GM23338 (cell line): Measurements from ENCODE around the gene FGF9. TPM values are rescaled to one million over a fixed set of nuclear protein-coding genes. Genes with fewer than 3 reads are reported as not detected.

Source experiments
- ATAC-seq: fragments of 200-7000 bp; cut with Tn5 transposase; 3 replicates; pipeline ENCODE4 v1.9.1; 2020
- DNase-seq: peaks from one replicate; pipeline ENCODE4 v3.0.0-alpha.2; 2015; ENCODE audit warnings: low spot score
- H2AFZ ChIP-seq: fragments of 200-600 bp; sonication (generic); 2 replicates; pipeline ENCODE4 v1.8.0; 2016; ENCODE audit warnings: antibody characterized with exemption, mild to moderate bottlenecking, moderate library complexity
- H3F3A ChIP-seq: fragments of 200-600 bp; sonication (generic); replicated peaks from 2 replicates; pipeline ENCODE4 v1.8.0; 2017; ENCODE audit warnings: antibody characterized with exemption, mixed run types, low read depth
- H3K27ac ChIP-seq: fragments of 200-600 bp; sonication (generic); 2 replicates; pipeline ENCODE4 v1.6.1; 2016; ENCODE audit warnings: low read depth
- H3K27me3 ChIP-seq: fragments of 200-600 bp; sonication (generic); 2 replicates; pipeline ENCODE4 v1.8.0; 2016; ENCODE audit warnings: mild to moderate bottlenecking, mixed run types, moderate library complexity; ENCODE audit not compliant: insufficient read depth
- H3K36me3 ChIP-seq: fragments of 200-600 bp; sonication (generic); 2 replicates; pipeline ENCODE4 v1.8.0; 2016; ENCODE audit warnings: mild to moderate bottlenecking; ENCODE audit not compliant: insufficient read depth
- H3K4me1 ChIP-seq: fragments of 200-600 bp; sonication (generic); 2 replicates; pipeline ENCODE4 v1.8.0; 2016; ENCODE audit warnings: mild to moderate bottlenecking, moderate library complexity; ENCODE audit not compliant: insufficient read depth
- H3K4me2 ChIP-seq: fragments of 200-600 bp; sonication (generic); 2 replicates; pipeline ENCODE4 v1.7.1; 2017; ENCODE audit warnings: mixed run types
- H3K4me3 ChIP-seq: fragments of 200-600 bp; sonication (generic); 2 replicates; pipeline ENCODE4 v1.6.1; 2016; ENCODE audit warnings: mixed run types
- H3K79me2 ChIP-seq: fragments of 200-600 bp; sonication (generic); replicated peaks from 2 replicates; pipeline ENCODE4 v1.8.0; 2017; ENCODE audit warnings: mild to moderate bottlenecking; ENCODE audit not compliant: insufficient read depth
- H3K9me2 ChIP-seq: fragments of 200-600 bp; sonication (generic); 2 replicates; pipeline ENCODE4 v1.8.0; 2017; ENCODE audit not compliant: insufficient read depth
- H4K20me1 ChIP-seq: fragments of 200-600 bp; sonication (generic); replicated peaks from 2 replicates; pipeline ENCODE4 v1.8.0; 2017; ENCODE audit warnings: mild to moderate bottlenecking; ENCODE audit not compliant: insufficient read depth
- H3K27ac Mint-ChIP-seq: 2 replicates; pipeline ENCODE4 v1.8.0; 2020; ENCODE audit warnings: inconsistent platforms, mild to moderate bottlenecking, moderate library complexity, mixed read lengths
- H3K27me3 Mint-ChIP-seq: 3 replicates; pipeline ENCODE4 v1.8.0; 2022; ENCODE audit warnings: low read depth, mild to moderate bottlenecking, moderate library complexity, mixed read lengths, inconsistent platforms; ENCODE audit not compliant: insufficient read depth, poor library complexity
- H3K36me3 Mint-ChIP-seq: 3 replicates; pipeline ENCODE4 v1.8.0; 2021; ENCODE audit warnings: low read depth, mild to moderate bottlenecking, inconsistent platforms, moderate library complexity, mixed read lengths
- H3K4me1 Mint-ChIP-seq: 3 replicates; pipeline ENCODE4 v1.8.0; 2020; ENCODE audit warnings: mild to moderate bottlenecking, inconsistent platforms, mixed read lengths
- H3K4me3 Mint-ChIP-seq: 3 replicates; pipeline ENCODE4 v1.8.0; 2021; ENCODE audit warnings: moderate library complexity, mild to moderate bottlenecking, inconsistent platforms, mixed read lengths
- H3K9me3 Mint-ChIP-seq: 3 replicates; pipeline ENCODE4 v1.8.0; 2020; ENCODE audit warnings: moderate library complexity, mild to moderate bottlenecking, inconsistent platforms, mixed read lengths
- CREB1 ChIP-seq: fragments of 250-450 bp; sonication (Bioruptor Pico); IDR thresholded peaks from 2 replicates; pipeline ENCODE4 v1.5.0; 2020; ENCODE audit warnings: low read depth, mild to moderate bottlenecking, moderate library complexity
- EZH2 ChIP-seq: fragments of 200-600 bp; sonication (generic); IDR thresholded peaks from one replicate; pipeline ENCODE4 v1.8.0; 2017; ENCODE audit warnings: antibody characterized with exemption, mild to moderate bottlenecking, low read depth; ENCODE audit not compliant: unreplicated experiment
- EZH2phosphoT487 ChIP-seq: fragments of 200-600 bp; sonication (generic); IDR thresholded peaks from one replicate; pipeline ENCODE4 v1.8.1; 2018; ENCODE audit warnings: antibody characterized with exemption; ENCODE audit not compliant: unreplicated experiment
- JUNB ChIP-seq: IDR thresholded peaks from one replicate; pipeline ENCODE4 v1.6.1; 2016; ENCODE audit warnings: antibody characterized with exemption; ENCODE audit not compliant: unreplicated experiment
- NANOG ChIP-seq: IDR thresholded peaks from 2 replicates; pipeline ENCODE4 v1.6.1; 2016; ENCODE audit warnings: antibody characterized with exemption, borderline replicate concordance
- POLR2AphosphoS5 ChIP-seq: IDR thresholded peaks from 2 replicates; pipeline ENCODE4 v1.6.1; 2016; ENCODE audit warnings: antibody characterized with exemption, low read depth
- STAT1 ChIP-seq: IDR thresholded peaks from one replicate; pipeline ENCODE4 v1.6.1; 2016; ENCODE audit warnings: antibody characterized with exemption; ENCODE audit not compliant: unreplicated experiment
- ZNF114 ChIP-seq: fragments of 250-450 bp; sonication (Bioruptor Pico); IDR thresholded peaks from 2 replicates; pipeline ENCODE4 v1.5.0; 2020; ENCODE audit warnings: mild to moderate bottlenecking, moderate library complexity
- ZNF331 ChIP-seq: fragments of 250-450 bp; sonication (Bioruptor Pico); IDR thresholded peaks from 2 replicates; pipeline ENCODE4 v1.5.0; 2020; ENCODE audit warnings: low read depth, mild to moderate bottlenecking, moderate library complexity
- polyA plus RNA-seq: library from polyadenylated mRNA; unstranded; fragments of >200 nt; fragmentation: Nextera tagmentation; extraction: Ambion mirVana; gene quantifications from 2 replicates; pipeline ENCODE4 v1.2.1, GENCODE V29; 2016
- total RNA-seq: library from RNA; depleted of rRNA; stranded (reverse); fragments of >200 nt; shearing (Covaris generic); gene quantifications from 2 replicates; pipeline ENCODE4 v1.2.3, GENCODE V29; 2014
- TF ChIP-seq, protein P1 (sequence below): IDR thresholded peaks from one replicate; pipeline ENCODE4 v1.6.1; 2018; ENCODE audit warnings: antibody characterized with exemption; ENCODE audit not compliant: unreplicated experiment
- TF ChIP-seq, protein P2 (sequence below): IDR thresholded peaks from 2 replicates; pipeline ENCODE4 v1.6.1; 2016; ENCODE audit warnings: antibody characterized with exemption
- TF ChIP-seq, protein P3 (sequence below): fragments of 250-450 bp; sonication (Bioruptor Pico); IDR thresholded peaks from 2 replicates; pipeline ENCODE4 v1.5.0; 2020; ENCODE audit warnings: mild to moderate bottlenecking, moderate library complexity
- TF ChIP-seq, protein P4 (sequence below), 2 experiments: fragments of 200-600 bp in 1 of 2; sonication (generic) in 1 of 2; conservative IDR thresholded peaks; 2 replicates each; pipeline versions ENCODE4 v1.5.1 to v1.6.1; 2016 to 2017; ENCODE audit warnings: antibody characterized with exemption in 2 of 2, low read depth in 2 of 2, mild to moderate bottlenecking in 2 of 2, moderate library complexity in 1 of 2

The FGF9 gene
- total and polyA plus RNA-seq, 2 experiments from 2014 or later, result 0.27 TPM; not detected in 1

DNA sequence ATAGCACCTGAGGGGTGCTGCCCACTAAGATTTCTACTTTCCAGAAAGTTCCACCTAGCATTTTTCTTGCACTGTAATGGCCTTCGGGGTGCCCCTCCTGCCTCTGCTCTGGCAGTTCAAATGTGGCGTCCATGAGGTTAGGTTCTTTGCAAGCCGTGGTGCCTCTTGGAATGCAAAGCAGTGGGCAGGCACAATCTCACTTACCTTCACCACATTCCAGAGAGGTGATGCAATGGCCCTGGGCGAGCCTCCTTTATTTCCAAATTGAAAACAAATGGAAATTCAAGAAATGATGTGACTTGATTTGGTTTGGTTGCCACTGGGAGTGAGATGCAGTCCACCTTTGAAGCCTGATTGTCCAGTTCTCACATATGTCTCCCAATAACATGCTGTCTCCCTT is 46.9 kb downstream of the FGF9 start:
- no peak overlapping the region for H3K27ac ChIP-seq
- no peaks in the 10 kb centered on the region for H3K36me3 Mint-ChIP-seq
- H3F3A ChIP-seq, result no peaks in the 10 kb centered on the region
- TF ChIP-seq, protein P1, sequence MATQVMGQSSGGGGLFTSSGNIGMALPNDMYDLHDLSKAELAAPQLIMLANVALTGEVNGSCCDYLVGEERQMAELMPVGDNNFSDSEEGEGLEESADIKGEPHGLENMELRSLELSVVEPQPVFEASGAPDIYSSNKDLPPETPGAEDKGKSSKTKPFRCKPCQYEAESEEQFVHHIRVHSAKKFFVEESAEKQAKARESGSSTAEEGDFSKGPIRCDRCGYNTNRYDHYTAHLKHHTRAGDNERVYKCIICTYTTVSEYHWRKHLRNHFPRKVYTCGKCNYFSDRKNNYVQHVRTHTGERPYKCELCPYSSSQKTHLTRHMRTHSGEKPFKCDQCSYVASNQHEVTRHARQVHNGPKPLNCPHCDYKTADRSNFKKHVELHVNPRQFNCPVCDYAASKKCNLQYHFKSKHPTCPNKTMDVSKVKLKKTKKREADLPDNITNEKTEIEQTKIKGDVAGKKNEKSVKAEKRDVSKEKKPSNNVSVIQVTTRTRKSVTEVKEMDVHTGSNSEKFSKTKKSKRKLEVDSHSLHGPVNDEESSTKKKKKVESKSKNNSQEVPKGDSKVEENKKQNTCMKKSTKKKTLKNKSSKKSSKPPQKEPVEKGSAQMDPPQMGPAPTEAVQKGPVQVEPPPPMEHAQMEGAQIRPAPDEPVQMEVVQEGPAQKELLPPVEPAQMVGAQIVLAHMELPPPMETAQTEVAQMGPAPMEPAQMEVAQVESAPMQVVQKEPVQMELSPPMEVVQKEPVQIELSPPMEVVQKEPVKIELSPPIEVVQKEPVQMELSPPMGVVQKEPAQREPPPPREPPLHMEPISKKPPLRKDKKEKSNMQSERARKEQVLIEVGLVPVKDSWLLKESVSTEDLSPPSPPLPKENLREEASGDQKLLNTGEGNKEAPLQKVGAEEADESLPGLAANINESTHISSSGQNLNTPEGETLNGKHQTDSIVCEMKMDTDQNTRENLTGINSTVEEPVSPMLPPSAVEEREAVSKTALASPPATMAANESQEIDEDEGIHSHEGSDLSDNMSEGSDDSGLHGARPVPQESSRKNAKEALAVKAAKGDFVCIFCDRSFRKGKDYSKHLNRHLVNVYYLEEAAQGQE, result no peak
- no peak for TF ChIP-seq EZH2
- TF ChIP-seq ZNF331 (CRISPR knock-in tag), result no peak
- TF ChIP-seq POLR2AphosphoS5, result no peak
- no peak for TF ChIP-seq ZNF114
- TF ChIP-seq, protein P2, sequence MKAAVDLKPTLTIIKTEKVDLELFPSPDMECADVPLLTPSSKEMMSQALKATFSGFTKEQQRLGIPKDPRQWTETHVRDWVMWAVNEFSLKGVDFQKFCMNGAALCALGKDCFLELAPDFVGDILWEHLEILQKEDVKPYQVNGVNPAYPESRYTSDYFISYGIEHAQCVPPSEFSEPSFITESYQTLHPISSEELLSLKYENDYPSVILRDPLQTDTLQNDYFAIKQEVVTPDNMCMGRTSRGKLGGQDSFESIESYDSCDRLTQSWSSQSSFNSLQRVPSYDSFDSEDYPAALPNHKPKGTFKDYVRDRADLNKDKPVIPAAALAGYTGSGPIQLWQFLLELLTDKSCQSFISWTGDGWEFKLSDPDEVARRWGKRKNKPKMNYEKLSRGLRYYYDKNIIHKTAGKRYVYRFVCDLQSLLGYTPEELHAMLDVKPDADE, result no peak
- no peak for TF ChIP-seq STAT1
- TF ChIP-seq, protein P3, sequence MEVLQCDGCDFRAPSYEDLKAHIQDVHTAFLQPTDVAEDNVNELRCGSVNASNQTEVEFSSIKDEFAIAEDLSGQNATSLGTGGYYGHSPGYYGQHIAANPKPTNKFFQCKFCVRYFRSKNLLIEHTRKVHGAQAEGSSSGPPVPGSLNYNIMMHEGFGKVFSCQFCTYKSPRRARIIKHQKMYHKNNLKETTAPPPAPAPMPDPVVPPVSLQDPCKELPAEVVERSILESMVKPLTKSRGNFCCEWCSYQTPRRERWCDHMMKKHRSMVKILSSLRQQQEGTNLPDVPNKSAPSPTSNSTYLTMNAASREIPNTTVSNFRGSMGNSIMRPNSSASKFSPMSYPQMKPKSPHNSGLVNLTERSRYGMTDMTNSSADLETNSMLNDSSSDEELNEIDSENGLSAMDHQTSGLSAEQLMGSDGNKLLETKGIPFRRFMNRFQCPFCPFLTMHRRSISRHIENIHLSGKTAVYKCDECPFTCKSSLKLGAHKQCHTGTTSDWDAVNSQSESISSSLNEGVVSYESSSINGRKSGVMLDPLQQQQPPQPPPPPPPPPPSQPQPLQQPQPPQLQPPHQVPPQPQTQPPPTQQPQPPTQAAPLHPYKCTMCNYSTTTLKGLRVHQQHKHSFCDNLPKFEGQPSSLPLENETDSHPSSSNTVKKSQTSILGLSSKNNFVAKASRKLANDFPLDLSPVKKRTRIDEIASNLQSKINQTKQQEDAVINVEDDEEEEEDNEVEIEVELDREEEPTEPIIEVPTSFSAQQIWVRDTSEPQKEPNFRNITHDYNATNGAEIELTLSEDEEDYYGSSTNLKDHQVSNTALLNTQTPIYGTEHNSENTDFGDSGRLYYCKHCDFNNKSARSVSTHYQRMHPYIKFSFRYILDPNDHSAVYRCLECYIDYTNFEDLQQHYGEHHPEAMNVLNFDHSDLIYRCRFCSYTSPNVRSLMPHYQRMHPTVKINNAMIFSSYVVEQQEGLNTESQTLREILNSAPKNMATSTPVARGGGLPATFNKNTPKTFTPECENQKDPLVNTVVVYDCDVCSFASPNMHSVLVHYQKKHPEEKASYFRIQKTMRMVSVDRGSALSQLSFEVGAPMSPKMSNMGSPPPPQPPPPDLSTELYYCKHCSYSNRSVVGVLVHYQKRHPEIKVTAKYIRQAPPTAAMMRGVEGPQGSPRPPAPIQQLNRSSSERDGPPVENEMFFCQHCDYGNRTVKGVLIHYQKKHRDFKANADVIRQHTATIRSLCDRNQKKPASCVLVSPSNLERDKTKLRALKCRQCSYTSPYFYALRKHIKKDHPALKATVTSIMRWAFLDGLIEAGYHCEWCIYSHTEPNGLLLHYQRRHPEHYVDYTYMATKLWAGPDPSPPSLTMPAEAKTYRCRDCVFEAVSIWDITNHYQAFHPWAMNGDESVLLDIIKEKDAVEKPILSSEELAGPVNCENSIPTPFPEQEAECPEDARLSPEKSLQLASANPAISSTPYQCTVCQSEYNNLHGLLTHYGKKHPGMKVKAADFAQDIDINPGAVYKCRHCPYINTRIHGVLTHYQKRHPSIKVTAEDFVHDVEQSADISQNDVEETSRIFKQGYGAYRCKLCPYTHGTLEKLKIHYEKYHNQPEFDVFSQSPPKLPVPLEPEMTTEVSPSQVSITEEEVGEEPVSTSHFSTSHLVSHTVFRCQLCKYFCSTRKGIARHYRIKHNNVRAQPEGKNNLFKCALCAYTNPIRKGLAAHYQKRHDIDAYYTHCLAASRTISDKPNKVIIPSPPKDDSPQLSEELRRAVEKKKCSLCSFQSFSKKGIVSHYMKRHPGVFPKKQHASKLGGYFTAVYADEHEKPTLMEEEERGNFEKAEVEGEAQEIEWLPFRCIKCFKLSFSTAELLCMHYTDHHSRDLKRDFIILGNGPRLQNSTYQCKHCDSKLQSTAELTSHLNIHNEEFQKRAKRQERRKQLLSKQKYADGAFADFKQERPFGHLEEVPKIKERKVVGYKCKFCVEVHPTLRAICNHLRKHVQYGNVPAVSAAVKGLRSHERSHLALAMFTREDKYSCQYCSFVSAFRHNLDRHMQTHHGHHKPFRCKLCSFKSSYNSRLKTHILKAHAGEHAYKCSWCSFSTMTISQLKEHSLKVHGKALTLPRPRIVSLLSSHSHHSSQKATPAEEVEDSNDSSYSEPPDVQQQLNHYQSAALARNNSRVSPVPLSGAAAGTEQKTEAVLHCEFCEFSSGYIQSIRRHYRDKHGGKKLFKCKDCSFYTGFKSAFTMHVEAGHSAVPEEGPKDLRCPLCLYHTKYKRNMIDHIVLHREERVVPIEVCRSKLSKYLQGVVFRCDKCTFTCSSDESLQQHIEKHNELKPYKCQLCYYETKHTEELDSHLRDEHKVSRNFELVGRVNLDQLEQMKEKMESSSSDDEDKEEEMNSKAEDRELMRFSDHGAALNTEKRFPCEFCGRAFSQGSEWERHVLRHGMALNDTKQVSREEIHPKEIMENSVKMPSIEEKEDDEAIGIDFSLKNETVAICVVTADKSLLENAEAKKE (CRISPR knock-in tag), result no peak
- TF ChIP-seq NANOG, result no peak
- TF ChIP-seq, protein P4, sequence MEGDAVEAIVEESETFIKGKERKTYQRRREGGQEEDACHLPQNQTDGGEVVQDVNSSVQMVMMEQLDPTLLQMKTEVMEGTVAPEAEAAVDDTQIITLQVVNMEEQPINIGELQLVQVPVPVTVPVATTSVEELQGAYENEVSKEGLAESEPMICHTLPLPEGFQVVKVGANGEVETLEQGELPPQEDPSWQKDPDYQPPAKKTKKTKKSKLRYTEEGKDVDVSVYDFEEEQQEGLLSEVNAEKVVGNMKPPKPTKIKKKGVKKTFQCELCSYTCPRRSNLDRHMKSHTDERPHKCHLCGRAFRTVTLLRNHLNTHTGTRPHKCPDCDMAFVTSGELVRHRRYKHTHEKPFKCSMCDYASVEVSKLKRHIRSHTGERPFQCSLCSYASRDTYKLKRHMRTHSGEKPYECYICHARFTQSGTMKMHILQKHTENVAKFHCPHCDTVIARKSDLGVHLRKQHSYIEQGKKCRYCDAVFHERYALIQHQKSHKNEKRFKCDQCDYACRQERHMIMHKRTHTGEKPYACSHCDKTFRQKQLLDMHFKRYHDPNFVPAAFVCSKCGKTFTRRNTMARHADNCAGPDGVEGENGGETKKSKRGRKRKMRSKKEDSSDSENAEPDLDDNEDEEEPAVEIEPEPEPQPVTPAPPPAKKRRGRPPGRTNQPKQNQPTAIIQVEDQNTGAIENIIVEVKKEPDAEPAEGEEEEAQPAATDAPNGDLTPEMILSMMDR (conservative IDR thresholded peaks at IDR 0.05; ENCODE audit: low read depth in 2 of 2), result no peak
- TF ChIP-seq EZH2phosphoT487, result no peak
- no peak for TF ChIP-seq CREB1 (CRISPR knock-in tag)
- no peak for TF ChIP-seq JUNB
- peaks cover 11% of the 10 kb centered on the region; the same call in 1 of the 2 replicates for H3K4me1 ChIP-seq
- H3K4me3 Mint-ChIP-seq, result no peak overlapping the region
- peak overlapping the region; percentile 45; the same call in 1 of the 2 replicates for H2AFZ ChIP-seq
- no peaks in the 10 kb centered on the region; the same call in 1 of the 2 replicates for H3K9me2 ChIP-seq
- DNase-seq (peak; percentile 78), ATAC-seq (peak; percentile 87)
- H3K9me3 Mint-ChIP-seq, result no peaks in the 10 kb centered on the region
- H3K36me3 ChIP-seq, result no peaks in the 10 kb centered on the region
- no peaks in the 10 kb centered on the region for H3K79me2 ChIP-seq
- no peak overlapping the region for H3K4me2 ChIP-seq
- no peaks in the 10 kb centered on the region for H4K20me1 ChIP-seq
- H3K27ac Mint-ChIP-seq, result peak overlapping the region; percentile 38; the same call in 1 of the 2 replicates
- H3K4me3 ChIP-seq, result no peak overlapping the region
- H3K4me1 Mint-ChIP-seq, result peaks cover 21% of the 10 kb centered on the region
- peaks cover 1% of the 10 kb centered on the region for H3K27me3 Mint-ChIP-seq
- no peaks in the 10 kb centered on the region for H3K27me3 ChIP-seq
